Measurements from ENCODE around the gene ADCYAP1R1. TPM values are rescaled to one million over a fixed set of nuclear protein-coding genes. Genes with fewer than 3 reads are reported as not detected.

The ADCYAP1R1 gene
- total and polyA plus RNA-seq, 2 donors (not counting 1 experiment from before 2014, with no cell fraction given): not detected

GRCh38 chr7:31014826-31015225, 37.3 kb upstream of the ADCYAP1R1 start:
- Histone ChIP-seq H2AFZ (ENCODE audit: insufficient read depth, low read depth, low read length, poor library complexity, severe bottlenecking) (no peak overlapping the region), H3K4me3 (ENCODE audit: control extremely low read depth in 1 of 5, extremely low read depth in 1 of 5, insufficient read depth in 1 of 5, low read depth in 2 of 5, low read length in 4 of 5) (no peak overlapping the region), H3K4me2 (replicated peaks; ENCODE audit: low read depth, low read length, poor library complexity, severe bottlenecking) (no peak overlapping the region), H4K20me1 (ENCODE audit: control insufficient read depth, insufficient read depth, low read length, poor library complexity, severe bottlenecking) (no peaks in the 10 kb centered on the region), H3K9me3 (ENCODE audit: control extremely low read depth in 1 of 3, control insufficient read depth in 2 of 3, insufficient read depth in 1 of 3, low read length in 2 of 3) (no peaks in the 10 kb centered on the region), H3K9ac (ENCODE audit: low read length) (no peak overlapping the region), H3K27ac (ENCODE audit: low read length in 2 of 2) (no peak overlapping the region), H3K79me2 (ENCODE audit: control insufficient read depth, insufficient read depth, low read length) (no peaks in the 10 kb centered on the region), H3K27me3 (replicated peaks in 1 of 4; ENCODE audit: control extremely low read depth in 1 of 4, control insufficient read depth in 3 of 4, insufficient read depth in 4 of 4, low read length in 3 of 4) (no peaks in the 10 kb centered on the region), H3K36me3 (replicated peaks in 1 of 2; ENCODE audit: control extremely low read depth in 1 of 2, control insufficient read depth in 1 of 2, extremely low read depth in 1 of 2, insufficient read depth in 2 of 2, low read length in 1 of 2) (no peaks in the 10 kb centered on the region), H3K4me1 (ENCODE audit: control insufficient read depth in 2 of 2, insufficient read depth in 2 of 2, low read length in 2 of 2) (no peaks in the 10 kb centered on the region)
- H3K27ac Mint-ChIP-seq: no peak overlapping the region
- POLR2A ChIA-PET: no interaction called here
- WGBS (ENCODE audit: insufficient coverage): 100% methylated on average over 1 of the region's 3 CpGs
- TF ChIP-seq CTCF (IDR thresholded peaks at IDR 0.05) (no peak), EZH2 (IDR thresholded peaks at IDR 0.05; ENCODE audit: borderline replicate concordance, insufficient read depth, low read depth, low read length, poor library complexity, severe bottlenecking) (no peak)
- H3K9me3 Mint-ChIP-seq (ENCODE audit: insufficient read depth): no peaks in the 10 kb centered on the region
- no peak for ATAC-seq (ENCODE audit: low read depth)
- peaks cover 24% of the 10 kb centered on the region for H3K27me3 Mint-ChIP-seq
- H3K4me3 Mint-ChIP-seq: no peak overlapping the region
- no peaks in the 10 kb centered on the region for H3K4me1 Mint-ChIP-seq
- intact Hi-C loops (cut with micrococcal nuclease): no loop called here
- CTCF ChIA-PET: no interaction called here
- no peak for DNase-seq

- WGBS (ENCODE audit: insufficient coverage): 88% methylated on average over 6 of the region's 7 CpGs
These were observed 35.0 kb upstream of the ADCYAP1R1 start for GRCh38 chr7:31017032-31017675.

More at GRCh38 chr7:31017032-31017675, 35.0 kb upstream of the ADCYAP1R1 start:
- Mint-ChIP-seq H3K27ac (no peak overlapping the region), H3K27me3 (peaks cover 19% of the 10 kb centered on the region), H3K9me3 (ENCODE audit: insufficient read depth) (no peaks in the 10 kb centered on the region), H3K4me1 (no peaks in the 10 kb centered on the region), H3K4me3 (no peak overlapping the region)
- Histone ChIP-seq H3K36me3 (replicated peaks in 1 of 2; ENCODE audit: control extremely low read depth in 1 of 2, control insufficient read depth in 1 of 2, extremely low read depth in 1 of 2, insufficient read depth in 2 of 2, low read length in 1 of 2) (no peaks in the 10 kb centered on the region), H3K4me3 (ENCODE audit: control extremely low read depth in 1 of 5, extremely low read depth in 1 of 5, insufficient read depth in 1 of 5, low read depth in 2 of 5, low read length in 4 of 5) (no peak overlapping the region), H3K27me3 (replicated peaks in 1 of 4; ENCODE audit: control extremely low read depth in 1 of 4, control insufficient read depth in 3 of 4, insufficient read depth in 4 of 4, low read length in 3 of 4) (no peaks in the 10 kb centered on the region), H3K4me1 (ENCODE audit: control insufficient read depth in 2 of 2, insufficient read depth in 2 of 2, low read length in 2 of 2) (no peaks in the 10 kb centered on the region), H3K9me3 (ENCODE audit: control extremely low read depth in 1 of 3, control insufficient read depth in 2 of 3, insufficient read depth in 1 of 3, low read length in 2 of 3) (no peaks in the 10 kb centered on the region), H3K9ac (ENCODE audit: low read length) (no peak overlapping the region), H2AFZ (ENCODE audit: insufficient read depth, low read depth, low read length, poor library complexity, severe bottlenecking) (no peak overlapping the region), H3K4me2 (replicated peaks; ENCODE audit: low read depth, low read length, poor library complexity, severe bottlenecking) (no peak overlapping the region), H3K79me2 (ENCODE audit: control insufficient read depth, insufficient read depth, low read length) (no peaks in the 10 kb centered on the region), H4K20me1 (ENCODE audit: control insufficient read depth, insufficient read depth, low read length, poor library complexity, severe bottlenecking) (no peaks in the 10 kb centered on the region), H3K27ac (ENCODE audit: low read length in 2 of 2) (no peak overlapping the region)
- no peak for ATAC-seq (ENCODE audit: low read depth)
- intact Hi-C loops (cut with micrococcal nuclease): no loop called here
- no peak for DNase-seq
- CTCF ChIA-PET: no interaction called here
- TF ChIP-seq CTCF (IDR thresholded peaks at IDR 0.05) (no peak), EZH2 (IDR thresholded peaks at IDR 0.05; ENCODE audit: borderline replicate concordance, insufficient read depth, low read depth, low read length, poor library complexity, severe bottlenecking) (no peak)
- POLR2A ChIA-PET: no interaction called here
